ENCODE measurements around the gene PRICKLE4. TPM values are rescaled to one million over a fixed set of nuclear protein-coding genes. Genes with fewer than 3 reads are reported as not detected.
A peak's percentile ranks its signal among the peaks of the same experiment; 100 is the strongest.

Gene PRICKLE4
- total RNA-seq, 4 donors from 2014 or later: 2.1 to 5.8 (median 4.1) TPM

- TF ChIP-seq EP300 (IDR thresholded peaks at IDR 0.05) (no peak), POLR2AphosphoS5 (IDR thresholded peaks at IDR 0.05) (no peak), CTCF (IDR thresholded peaks at IDR 0.05) (no peak), POLR2A (IDR thresholded peaks at IDR 0.05; ENCODE audit: low read depth) (no peak)
- Histone ChIP-seq H3K27ac (replicated peaks in 1 of 4) (peak overlapping the region; percentile 97 to 99 (median 98)), H3K4me3 (peak overlapping the region; percentile 90 to 98 (median 97)), H3K36me3 (peaks cover 0 to 5% (median 0%) of the 10 kb centered on the region in 4 donors), H3K9me3 (no peaks in the 10 kb centered on the region), H3K4me1 (peaks cover 58 to 65% (median 63%) of the 10 kb centered on the region in 4 donors), H3K27me3 (no peaks in the 10 kb centered on the region)
- intact Hi-C loops (cut with DNase I): loop anchor here (2.0 kb wide), 1 partner anchor 27 kb away; no protein-coding TSS in a partner anchor
- WGBS: 44% methylated on average over 6 of the region's 11 CpGs
- DNase-seq (ENCODE audit: extremely low spot score): no peak
Measured at GRCh38 chr6:41733360-41733706, 47.2 kb upstream of the PRICKLE4 start.

DNA sequence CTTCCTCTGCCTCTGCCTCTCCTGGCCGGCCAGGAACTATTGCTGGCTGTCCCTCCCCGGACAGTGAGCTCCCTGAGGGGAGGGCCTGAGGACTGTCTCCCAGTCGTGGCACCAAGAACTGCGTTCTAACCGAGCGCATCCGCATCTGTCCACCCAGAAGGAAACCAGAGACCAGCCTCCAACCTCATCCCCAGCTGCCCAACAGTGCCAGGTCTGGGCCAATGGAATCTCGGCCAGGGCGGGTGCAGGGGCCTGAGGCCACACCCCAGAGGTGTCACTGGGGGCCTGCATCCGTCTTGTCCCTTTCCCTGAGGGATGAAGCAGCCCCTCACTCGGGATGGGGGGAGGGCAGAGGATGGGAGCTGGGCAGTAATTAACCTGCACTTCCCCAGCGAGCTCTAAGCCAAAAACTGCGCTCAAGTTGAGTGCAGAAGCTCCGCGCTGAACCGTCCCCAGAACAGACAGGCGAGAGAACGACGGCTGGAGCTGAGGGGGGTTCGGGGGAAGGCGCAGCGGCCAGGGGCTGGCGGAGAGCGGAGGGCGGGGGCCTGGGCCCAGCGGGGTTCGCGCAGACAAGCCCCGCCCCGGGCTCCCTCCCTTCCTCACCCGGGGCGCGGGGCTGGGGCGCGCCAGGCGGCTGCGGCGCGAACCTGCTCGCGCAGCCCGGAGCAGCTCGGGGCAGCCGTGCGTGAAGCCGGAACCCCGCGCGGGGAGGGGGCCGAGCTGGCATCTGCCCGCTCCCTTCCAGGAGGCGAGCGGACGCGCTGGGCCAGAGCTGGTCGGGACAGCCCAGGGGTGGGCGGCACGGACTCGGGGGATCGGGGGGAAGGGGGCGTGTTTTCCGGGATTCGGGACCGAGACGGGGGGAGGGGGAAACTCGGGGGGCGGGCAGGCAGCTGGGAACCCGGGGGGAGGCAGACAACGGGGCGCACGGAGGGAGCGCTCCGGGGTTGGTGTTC is 46.6 kb upstream of the PRICKLE4 start:
- no peak for DNase-seq (ENCODE audit: extremely low spot score)
- 1% methylated on average over 29 of the region's 73 CpGs for WGBS
- no peaks in the 10 kb centered on the region for H3K27me3 ChIP-seq
- no peaks in the 10 kb centered on the region for H3K36me3 ChIP-seq
- intact Hi-C loops (cut with DNase I): loop anchor here (2.0 kb wide), 1 partner anchor 27 kb away; no protein-coding TSS in a partner anchor
- TF ChIP-seq POLR2A (IDR thresholded peaks at IDR 0.05; ENCODE audit: low read depth) (peak; percentile 37), EP300 (IDR thresholded peaks at IDR 0.05) (no peak), POLR2AphosphoS5 (IDR thresholded peaks at IDR 0.05) (peak in 1 of 2 donors; percentile 30), CTCF (IDR thresholded peaks at IDR 0.05) (peak in 1 of 3 experiments; percentile 6)
- H3K4me1 ChIP-seq: peaks cover 52 to 59% (median 57%) of the 10 kb centered on the region in 4 donors
- no peaks in the 10 kb centered on the region for H3K9me3 ChIP-seq
- peak overlapping the region; percentile 90 to 98 (median 97) for H3K4me3 ChIP-seq
- H3K27ac ChIP-seq (replicated peaks in 1 of 4): peak overlapping the region; percentile 97 to 99 (median 98)

DNA sequence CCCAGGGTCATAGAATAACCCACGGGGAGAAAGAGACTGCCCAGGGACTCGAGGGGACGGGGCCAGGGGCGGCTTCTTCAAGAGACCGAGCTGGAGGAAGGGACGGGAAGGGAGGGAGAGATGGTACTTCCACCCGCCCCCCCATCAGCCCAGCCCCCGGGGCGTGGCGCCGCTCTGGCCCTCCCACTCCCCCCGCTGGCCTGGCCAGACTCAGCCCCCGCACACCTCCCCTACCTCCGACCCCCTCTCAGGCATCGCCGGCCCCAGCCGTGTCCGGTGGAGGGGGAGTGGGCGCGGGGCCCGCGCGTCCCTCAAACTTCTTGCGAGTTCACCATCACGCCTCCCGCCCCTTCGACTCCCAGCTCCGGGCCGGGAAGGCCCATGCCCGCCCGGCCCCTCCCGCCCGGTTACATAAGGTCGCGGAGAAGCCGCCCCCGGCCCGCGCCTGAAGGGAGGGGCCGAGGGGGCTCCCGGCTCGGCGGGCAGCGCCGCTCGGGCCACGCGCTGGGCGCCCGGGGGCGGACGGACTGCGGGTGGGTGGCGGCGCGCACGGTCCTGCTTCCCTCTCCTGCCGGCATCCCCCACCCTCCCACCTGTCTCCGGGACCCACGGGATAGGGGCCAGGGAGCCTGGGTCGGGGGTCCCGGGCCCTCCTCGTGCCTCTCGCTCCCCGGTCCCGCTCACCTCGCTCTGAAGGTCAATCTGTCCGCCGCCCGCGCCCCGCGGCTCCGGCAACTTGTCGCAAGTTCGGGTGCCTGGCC is 45.7 kb upstream of the PRICKLE4 start:
- 0% methylated on average over 7 of the region's 76 CpGs for WGBS
- H3K9me3 ChIP-seq: no peaks in the 10 kb centered on the region
- peaks cover 45 to 50% (median 48%) of the 10 kb centered on the region in 4 donors for H3K4me1 ChIP-seq
- TF ChIP-seq POLR2A (IDR thresholded peaks at IDR 0.05; ENCODE audit: low read depth): no peak
- no peak for TF ChIP-seq POLR2AphosphoS5 (IDR thresholded peaks at IDR 0.05)
- no peak for TF ChIP-seq CTCF (IDR thresholded peaks at IDR 0.05)
- TF ChIP-seq EP300 (IDR thresholded peaks at IDR 0.05): no peak
- intact Hi-C loops (cut with DNase I): loop anchor here (5.0 kb wide), 1 partner anchor 42 kb away; the partner anchor contains the start of gene FRS3
- H3K4me3 ChIP-seq: peak overlapping the region; percentile 90 to 98 (median 97)
- peaks cover 0 to 1% (median 0%) of the 10 kb centered on the region in 4 donors for H3K27me3 ChIP-seq
- H3K27ac ChIP-seq (replicated peaks in 1 of 4): peak overlapping the region; percentile 97 to 99 (median 98)
- H3K36me3 ChIP-seq: no peaks in the 10 kb centered on the region
- peak; percentile 95 for DNase-seq (ENCODE audit: extremely low spot score)

DNA sequence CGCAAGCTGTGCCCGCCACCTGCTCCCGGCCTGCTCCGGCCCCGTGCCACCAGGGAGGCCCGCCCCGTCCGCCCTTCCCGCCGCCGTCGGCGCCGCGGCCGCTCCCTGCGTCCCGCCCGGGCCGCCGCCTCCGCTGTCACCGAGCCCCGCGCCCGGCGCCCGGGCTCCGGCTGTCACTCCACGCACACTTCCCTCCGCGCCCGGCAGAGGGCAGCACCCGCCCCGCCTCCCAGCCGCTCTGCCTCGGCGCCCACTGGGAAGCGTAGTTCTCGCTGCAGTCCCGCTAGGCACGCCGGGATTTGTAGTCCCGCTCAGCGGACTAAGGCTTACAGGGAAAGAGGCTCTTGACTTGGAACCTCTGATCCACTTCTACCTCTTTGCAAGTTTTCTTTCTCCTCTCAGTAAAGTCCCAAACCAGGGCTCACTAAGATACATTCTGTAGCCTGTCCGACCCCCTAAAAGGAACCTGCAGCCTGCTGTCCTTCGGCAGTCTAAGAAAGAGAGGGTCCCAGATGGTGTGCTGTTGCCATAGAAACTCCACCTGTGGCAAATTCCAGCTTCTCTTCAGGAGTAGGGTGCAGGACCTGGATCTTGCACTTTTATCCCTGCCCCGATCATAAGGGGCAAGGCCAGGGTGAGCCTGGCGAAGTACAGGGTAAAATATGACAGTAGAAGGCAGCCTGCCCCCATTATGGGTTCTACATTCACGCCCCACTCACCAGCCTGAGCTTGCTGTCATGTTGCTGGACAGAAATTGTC is 45.0 kb upstream of the PRICKLE4 start, which contains the start of gene TFEB:
TSS of gene TFEB (minus strand) at position 182 of the 759 bp plus-strand sequence. CDS start 44,395 bp downstream, outside the sequence.
- intact Hi-C loops (cut with DNase I): loop anchor here (5.0 kb wide), 1 partner anchor 42 kb away; the partner anchor contains the start of gene FRS3
- WGBS: 15% methylated on average over 24 of the region's 50 CpGs

More for the DNA sequence above, 45.0 kb upstream of the PRICKLE4 start, which contains the start of gene TFEB:
- Histone ChIP-seq H3K4me1 (peaks cover 37 to 44% (median 40%) of the 10 kb centered on the region in 4 donors), H3K9me3 (no peaks in the 10 kb centered on the region), H3K36me3 (no peaks in the 10 kb centered on the region), H3K4me3 (peak within 1 kb of the TSS; percentile 90 to 98 (median 97)), H3K27me3 (peaks cover 0 to 6% (median 0%) of the 10 kb centered on the region in 4 donors), H3K27ac (replicated peaks in 1 of 4) (peak within 1 kb of the TSS; percentile 97 to 99 (median 98))
- peak; percentile 97 for DNase-seq (ENCODE audit: extremely low spot score)
- TF ChIP-seq CTCF (IDR thresholded peaks at IDR 0.05) (peak; percentile 92 to 99 (median 92)), EP300 (IDR thresholded peaks at IDR 0.05) (no peak), POLR2AphosphoS5 (IDR thresholded peaks at IDR 0.05) (peak; percentile 73 to 96), POLR2A (IDR thresholded peaks at IDR 0.05; ENCODE audit: low read depth) (no peak)
